Suprapubic skin (tissue), 4 donors: ENCODE measurements around the gene ERCC2.

ENCODE experiments used
- EP300 ChIP-seq: sonication (generic); formaldehyde crosslinking; IDR thresholded peaks from one replicate; pipeline ENCODE4 v1.6.1; 2017; ENCODE audit warnings: antibody characterized with exemption
- POLR2A ChIP-seq, 2 donors: fragments of 450-650 bp; IDR thresholded peaks; one replicate each; pipeline ENCODE4 v1.6.1; 2017; ENCODE audit warnings: antibody characterized with exemption in 2 of 2, mild to moderate bottlenecking in 2 of 2, moderate library complexity in 2 of 2
- POLR2AphosphoS5 ChIP-seq, 3 donors: sonication (generic); formaldehyde crosslinking; IDR thresholded peaks; one replicate each; pipeline ENCODE4 v1.6.1; 2017; ENCODE audit warnings: antibody characterized with exemption in 3 of 3
- TF ChIP-seq, protein P1 (sequence below), 2 donors: fragments of 200-600 bp in 1 of 2; fragments of 450-650 bp in 1 of 2; sonication (generic) in 1 of 2; IDR thresholded peaks; one replicate each; pipeline ENCODE4 v1.5.1; 2016 to 2019; ENCODE audit warnings: antibody characterized with exemption in 2 of 2, mild to moderate bottlenecking in 1 of 2, moderate library complexity in 1 of 2

DNA sequence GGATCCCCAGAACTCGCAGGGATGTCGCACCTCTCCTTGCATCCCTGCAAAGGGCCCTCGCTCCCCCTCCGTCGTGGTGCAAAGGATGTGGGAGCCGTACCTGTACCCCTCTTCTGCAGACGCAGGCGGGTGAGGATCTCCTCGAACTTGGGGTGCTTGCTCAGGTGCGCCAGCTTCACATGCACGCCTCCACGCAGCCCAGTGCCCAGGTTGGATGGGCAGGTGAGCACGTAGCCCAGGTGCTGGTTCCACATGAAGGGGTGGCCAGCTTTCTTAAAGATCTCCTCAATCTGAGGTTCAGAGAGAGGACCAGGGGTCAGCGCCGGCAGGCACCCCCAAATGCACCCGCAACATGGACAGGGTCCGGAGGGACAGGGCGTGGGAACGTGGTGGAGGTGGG, 63.0 kb downstream of the ERCC2 start:
- TF ChIP-seq, protein P1, sequence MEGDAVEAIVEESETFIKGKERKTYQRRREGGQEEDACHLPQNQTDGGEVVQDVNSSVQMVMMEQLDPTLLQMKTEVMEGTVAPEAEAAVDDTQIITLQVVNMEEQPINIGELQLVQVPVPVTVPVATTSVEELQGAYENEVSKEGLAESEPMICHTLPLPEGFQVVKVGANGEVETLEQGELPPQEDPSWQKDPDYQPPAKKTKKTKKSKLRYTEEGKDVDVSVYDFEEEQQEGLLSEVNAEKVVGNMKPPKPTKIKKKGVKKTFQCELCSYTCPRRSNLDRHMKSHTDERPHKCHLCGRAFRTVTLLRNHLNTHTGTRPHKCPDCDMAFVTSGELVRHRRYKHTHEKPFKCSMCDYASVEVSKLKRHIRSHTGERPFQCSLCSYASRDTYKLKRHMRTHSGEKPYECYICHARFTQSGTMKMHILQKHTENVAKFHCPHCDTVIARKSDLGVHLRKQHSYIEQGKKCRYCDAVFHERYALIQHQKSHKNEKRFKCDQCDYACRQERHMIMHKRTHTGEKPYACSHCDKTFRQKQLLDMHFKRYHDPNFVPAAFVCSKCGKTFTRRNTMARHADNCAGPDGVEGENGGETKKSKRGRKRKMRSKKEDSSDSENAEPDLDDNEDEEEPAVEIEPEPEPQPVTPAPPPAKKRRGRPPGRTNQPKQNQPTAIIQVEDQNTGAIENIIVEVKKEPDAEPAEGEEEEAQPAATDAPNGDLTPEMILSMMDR (IDR thresholded peaks at IDR 0.05) = no peak
- TF ChIP-seq POLR2A (IDR thresholded peaks at IDR 0.05) (no peak), EP300 (no peak), POLR2AphosphoS5 (IDR thresholded peaks at IDR 0.05) (no peak)
